Esophagus squamous epithelium (tissue), 4 donors: ENCODE measurements around the gene MBD2.

Experiments used
- CTCF ChIP-seq, 6 experiments: fragments of 450-650 bp in 4 of 6; fragments of 200-600 bp in 2 of 6; sonication (generic) in 2 of 6; IDR thresholded peaks; one replicate each; pipeline ENCODE4 v1.5.1; 2016 to 2019; ENCODE audit warnings: antibody characterized with exemption in 6 of 6, mild to moderate bottlenecking in 4 of 6, moderate library complexity in 4 of 6
- POLR2A ChIP-seq, 4 donors: fragments of 450-650 bp; IDR thresholded peaks; one replicate each; pipeline ENCODE4 v1.6.1; 2017; ENCODE audit warnings: antibody characterized with exemption in 4 of 4, mild to moderate bottlenecking in 4 of 4, moderate library complexity in 3 of 4

DNA sequence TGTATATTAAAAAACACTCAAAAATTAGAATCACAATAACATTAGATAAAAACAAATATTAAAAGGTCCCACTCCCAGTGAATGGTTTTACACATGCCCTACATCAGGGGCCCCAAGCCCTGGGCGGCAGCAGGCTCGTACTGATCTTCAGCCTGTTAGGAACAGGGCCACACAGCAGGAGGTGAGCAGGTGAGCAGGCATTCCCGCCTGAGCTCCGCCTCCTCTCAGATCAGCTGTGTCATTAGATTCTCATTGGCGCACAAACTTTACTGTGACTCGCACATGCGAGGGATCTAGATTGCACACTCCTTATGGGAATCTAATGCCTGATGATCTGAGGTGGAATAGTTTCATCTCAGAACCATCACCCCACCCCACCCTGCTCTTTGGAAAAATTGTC lies 74.2 kb downstream of the MBD2 start:
- TF ChIP-seq CTCF (IDR thresholded peaks at IDR 0.05): no peak
- no peak for TF ChIP-seq POLR2A (IDR thresholded peaks at IDR 0.05)
